ENCODE measurements around the gene CCDC12. TPM values are rescaled to one million over a fixed set of nuclear protein-coding genes. Genes with fewer than 3 reads are reported as not detected.

Gene CCDC12
- total and polyA plus RNA-seq, 11 donors = 27.1 to 120 (median 34.4) TPM

GRCh38 chr3:46939578-46940445 lies 36.7 kb downstream of the CCDC12 start:
- H3K27me3 ChIP-seq = no peaks in the 10 kb centered on the region
- TF ChIP-seq CTCF (IDR thresholded peaks at IDR 0.05) (no peak), POLR2A (IDR thresholded peaks at IDR 0.05) (no peak)
- 65 to 84% (median 72%) methylated on average over 8 to 12 of the region's 12 CpGs for WGBS, 4 donors
- peak overlapping the region in 10 of 12 donors; percentile 29 to 94 (median 64) for H3K27ac ChIP-seq
- ATAC-seq (no peak), DNase-seq (peak in 2 of 5 donors; percentile 2 to 22)
- intact Hi-C loops (cut with DNase I) = no loop called here
- peaks cover 0 to 51% (median 30%) of the 10 kb centered on the region in 9 donors for H3K36me3 ChIP-seq
- peaks cover 0 to 83% (median 70%) of the 10 kb centered on the region in 12 donors for H3K4me1 ChIP-seq
- H3K4me3 ChIP-seq = no peak overlapping the region
- H3K9me3 ChIP-seq = no peaks in the 10 kb centered on the region

GRCh38 chr3:46938118-46938517 lies 38.4 kb downstream of the CCDC12 start:
- no peak for DNase-seq
- TF ChIP-seq CTCF (IDR thresholded peaks at IDR 0.05) (no peak), POLR2A (IDR thresholded peaks at IDR 0.05) (no peak)
- Histone ChIP-seq H3K36me3 (peaks cover 0 to 51% (median 30%) of the 10 kb centered on the region in 9 donors), H3K4me3 (no peak overlapping the region), H3K27me3 (no peaks in the 10 kb centered on the region), H3K4me1 (peaks cover 11 to 83% (median 70%) of the 10 kb centered on the region in 12 donors), H3K27ac (peak overlapping the region in 10 of 12 donors; percentile 20 to 94 (median 74)), H3K9me3 (no peaks in the 10 kb centered on the region)
- intact Hi-C loops (cut with DNase I) = no loop called here
- ATAC-seq = no peak
- 59 to 81% (median 74%) methylated on average over 1 to 2 of the region's 2 CpGs for WGBS, 4 donors

GRCh38 chr3:46936733-46937250 lies 39.8 kb downstream of the CCDC12 start:
- H3K27ac ChIP-seq = peak overlapping the region in 11 of 12 donors; percentile 72 to 94 (median 85)

More at GRCh38 chr3:46936733-46937250, 39.8 kb downstream of the CCDC12 start:
- H3K27me3 ChIP-seq = no peaks in the 10 kb centered on the region
- WGBS, 4 donors = 86 to 88% (median 87%) methylated on average over 5 of the region's 5 CpGs
- intact Hi-C loops (cut with DNase I) = loop anchor here in 1 of 10 donors (2.0 kb wide), 1 partner anchor 34 kb away; no protein-coding TSS in a partner anchor
- ATAC-seq = no peak
- peaks cover 0 to 51% (median 30%) of the 10 kb centered on the region in 9 donors for H3K36me3 ChIP-seq
- no peaks in the 10 kb centered on the region for H3K9me3 ChIP-seq
- no peak overlapping the region for H3K4me3 ChIP-seq
- peaks cover 12 to 92% (median 75%) of the 10 kb centered on the region in 12 donors for H3K4me1 ChIP-seq
- DNase-seq = peak in 1 of 5 donors; percentile 22
- TF ChIP-seq CTCF (IDR thresholded peaks at IDR 0.05) = no peak
- no peak for TF ChIP-seq POLR2A (IDR thresholded peaks at IDR 0.05)
